GM12891 (cell line): ENCODE results near the gene SFRP5.

Experiments used
- PAX5 ChIP-seq: IDR thresholded peaks from 2 replicates; pipeline ENCODE4 v1.6.1; 2011; ENCODE audit warnings: low read length, moderate library complexity, mild to moderate bottlenecking; ENCODE audit not compliant: insufficient read depth, severe bottlenecking
- POLR2A ChIP-seq: IDR thresholded peaks from 2 replicates; pipeline ENCODE4 v1.6.1; 2011; ENCODE audit warnings: low read depth, low read length, control low read depth
- POLR2AphosphoS5 ChIP-seq: IDR thresholded peaks from 2 replicates; pipeline ENCODE4 v1.6.1; 2011; ENCODE audit warnings: low read depth, low read length, control low read depth
- POU2F2 ChIP-seq: IDR thresholded peaks from 2 replicates; pipeline ENCODE4 v1.6.1; 2011; ENCODE audit warnings: low read depth, mild to moderate bottlenecking, control low read depth, low read length, moderate library complexity
- SPI1 ChIP-seq: IDR thresholded peaks from 2 replicates; pipeline ENCODE4 v1.6.1; 2011; ENCODE audit warnings: low read depth, low read length, control low read depth
- TAF1 ChIP-seq: IDR thresholded peaks from 2 replicates; pipeline ENCODE4 v1.6.1; 2011; ENCODE audit warnings: low read depth, low read length, control low read depth

DNA sequence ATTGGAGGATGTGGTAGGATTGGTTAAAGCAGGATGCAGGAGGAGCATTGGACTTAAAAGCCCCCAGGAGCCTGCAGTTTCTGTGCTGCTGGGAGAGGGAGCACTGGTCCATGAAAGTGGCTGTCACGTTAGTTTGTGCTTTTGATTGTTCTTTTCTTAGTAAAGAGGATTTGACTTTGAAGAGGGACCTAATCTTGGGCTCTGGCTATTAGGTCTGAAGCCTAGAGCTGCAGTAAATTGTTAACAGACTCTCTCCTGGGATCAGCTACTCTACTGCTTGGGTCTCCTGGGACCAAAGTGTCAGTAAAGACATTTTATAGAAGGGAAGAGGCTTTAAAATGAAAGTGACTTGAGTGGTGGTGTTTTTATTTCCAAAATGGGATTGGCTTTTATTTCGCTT lies 31.2 kb downstream of the SFRP5 start:
- TF ChIP-seq POLR2A: no peak
- TF ChIP-seq SPI1: no peak
- no peak for TF ChIP-seq POU2F2
- TF ChIP-seq TAF1: no peak
- no peak for TF ChIP-seq POLR2AphosphoS5
- TF ChIP-seq PAX5: no peak
